Activated CD4-positive, alpha-beta memory T cell treated with anti-CD3 and anti-CD28 coated beads for 36 hours (primary cell): ENCODE results near the gene RAD52. TPM values are rescaled to one million over a fixed set of nuclear protein-coding genes. Genes with fewer than 3 reads are reported as not detected.

Source experiments
- CTCF ChIA-PET: fragments of 350-600 bp; sonication (Branson Sonifier 250); formaldehyde crosslinking; loops from one replicate; lab custom pipeline; 2021; ENCODE audit warnings: antibody characterized with exemption, inconsistent platforms; lab: Charles Lee
- POLR2A ChIA-PET: fragments of 350-600 bp; sonication (Branson Sonifier 250); formaldehyde crosslinking; loops from one replicate; lab custom pipeline; 2021; ENCODE audit warnings: antibody characterized with exemption; lab: Charles Lee
- DNase-seq: peaks from one replicate; pipeline ENCODE4 v3.0.0-alpha.2; 2020
- H3K27ac Mint-ChIP-seq: one replicate; pipeline ENCODE4 v1.8.0; 2021; ENCODE audit warnings: mixed read lengths
- H3K27me3 Mint-ChIP-seq: one replicate; pipeline ENCODE4 v1.8.0; 2021; ENCODE audit warnings: mixed read lengths
- H3K36me3 Mint-ChIP-seq: one replicate; pipeline ENCODE4 v1.8.0; 2021; ENCODE audit warnings: mixed read lengths
- H3K4me1 Mint-ChIP-seq: one replicate; pipeline ENCODE4 v1.8.0; 2021; ENCODE audit warnings: low read depth, mixed read lengths
- H3K4me3 Mint-ChIP-seq: one replicate; pipeline ENCODE4 v1.8.0; 2021; ENCODE audit warnings: mild to moderate bottlenecking, mixed read lengths
- H3K9me3 Mint-ChIP-seq: one replicate; pipeline ENCODE4 v1.8.0; 2021; ENCODE audit warnings: mixed read lengths
- intact Hi-C: fragments of 100-400 bp; cut with micrococcal nuclease; formaldehyde crosslinking; loops from one replicate; pipeline ENCODE4 v1.15.1; 2023
- total RNA-seq, 2 experiments: library from RNA; stranded (reverse); gene quantifications; one replicate each; pipeline ENCODE4 v1.2.3, GENCODE V29; 2021

Gene RAD52
- total RNA-seq, 2 experiments from 2014 or later = 9.5 to 14.5 TPM

GRCh38 chr12:988646-989045 is 39.2 kb upstream of the RAD52 start:
- Mint-ChIP-seq H3K4me1 (peaks cover 26% of the 10 kb centered on the region), H3K36me3 (no peaks in the 10 kb centered on the region), H3K9me3 (no peaks in the 10 kb centered on the region), H3K27me3 (no peaks in the 10 kb centered on the region), H3K27ac (no peak overlapping the region), H3K4me3 (no peak overlapping the region)
- CTCF ChIA-PET = no interaction called here
- POLR2A ChIA-PET = no interaction called here
- intact Hi-C loops = no loop called here
- DNase-seq = no peak

- no peak overlapping the region for H3K4me3 Mint-ChIP-seq
- H3K36me3 Mint-ChIP-seq = no peaks in the 10 kb centered on the region
- POLR2A ChIA-PET = no interaction called here
- H3K27ac Mint-ChIP-seq = no peak overlapping the region
- H3K27me3 Mint-ChIP-seq = no peaks in the 10 kb centered on the region
- intact Hi-C loops = no loop called here
- H3K4me1 Mint-ChIP-seq = peaks cover 7% of the 10 kb centered on the region
- no peak for DNase-seq
- CTCF ChIA-PET = no interaction called here
- H3K9me3 Mint-ChIP-seq = no peaks in the 10 kb centered on the region
These were observed 32.5 kb upstream of the RAD52 start for GRCh38 chr12:981961-982360.

- intact Hi-C loops = no loop called here
These were observed 31.8 kb upstream of the RAD52 start for GRCh38 chr12:981176-981828.

GRCh38 chr12:979349-979748 is 29.9 kb upstream of the RAD52 start:
- intact Hi-C loops = no loop called here

More at GRCh38 chr12:981176-981828, 31.8 kb upstream of the RAD52 start:
- DNase-seq = no peak
- Mint-ChIP-seq H3K4me3 (no peak overlapping the region), H3K27me3 (no peaks in the 10 kb centered on the region), H3K36me3 (no peaks in the 10 kb centered on the region), H3K9me3 (no peaks in the 10 kb centered on the region), H3K27ac (no peak overlapping the region), H3K4me1 (peaks cover 7% of the 10 kb centered on the region)
- ChIA-PET CTCF (interaction anchor here (0.6 kb wide), 1 partner anchor 167 kb away, joined by 3 read pairs; no protein-coding TSS in a partner anchor), POLR2A (no interaction called here)

GRCh38 chr12:977156-977555 is 27.7 kb upstream of the RAD52 start:
- H3K4me3 Mint-ChIP-seq = no peak overlapping the region
- no peak for DNase-seq
- H3K4me1 Mint-ChIP-seq = peaks cover 5% of the 10 kb centered on the region
- no peaks in the 10 kb centered on the region for H3K36me3 Mint-ChIP-seq
- ChIA-PET CTCF (interaction anchor here (0.9 kb wide), 1 partner anchor 10 kb away, joined by 3 read pairs; no protein-coding TSS in a partner anchor), POLR2A (no interaction called here)
- intact Hi-C loops = no loop called here
- H3K27me3 Mint-ChIP-seq = no peaks in the 10 kb centered on the region
- no peak overlapping the region for H3K27ac Mint-ChIP-seq
- H3K9me3 Mint-ChIP-seq = no peaks in the 10 kb centered on the region

More at GRCh38 chr12:979349-979748, 29.9 kb upstream of the RAD52 start:
- DNase-seq = no peak
- no peaks in the 10 kb centered on the region for H3K9me3 Mint-ChIP-seq
- no peak overlapping the region for H3K27ac Mint-ChIP-seq
- H3K4me3 Mint-ChIP-seq = no peak overlapping the region
- H3K27me3 Mint-ChIP-seq = no peaks in the 10 kb centered on the region
- ChIA-PET CTCF (no interaction called here), POLR2A (no interaction called here)
- H3K36me3 Mint-ChIP-seq = no peaks in the 10 kb centered on the region
- peaks cover 7% of the 10 kb centered on the region for H3K4me1 Mint-ChIP-seq

- no peak for DNase-seq
- Mint-ChIP-seq H3K27me3 (no peaks in the 10 kb centered on the region), H3K4me1 (peaks cover 3% of the 10 kb centered on the region), H3K36me3 (no peaks in the 10 kb centered on the region), H3K9me3 (no peaks in the 10 kb centered on the region), H3K4me3 (no peak overlapping the region), H3K27ac (no peak overlapping the region)
- ChIA-PET POLR2A (no interaction called here), CTCF (no interaction called here)
- intact Hi-C loops = no loop called here
These were observed 27.1 kb upstream of the RAD52 start for GRCh38 chr12:976644-977043.

GRCh38 chr12:974271-974862 is 24.9 kb upstream of the RAD52 start:
- Mint-ChIP-seq H3K4me3 (no peak overlapping the region), H3K4me1 (no peaks in the 10 kb centered on the region), H3K27me3 (no peaks in the 10 kb centered on the region), H3K36me3 (no peaks in the 10 kb centered on the region), H3K9me3 (no peaks in the 10 kb centered on the region), H3K27ac (no peak overlapping the region)
- POLR2A ChIA-PET = no interaction called here
- DNase-seq = no peak
- intact Hi-C loops = no loop called here
- CTCF ChIA-PET = no interaction called here

- H3K36me3 Mint-ChIP-seq = no peaks in the 10 kb centered on the region
- no peak overlapping the region for H3K27ac Mint-ChIP-seq
- POLR2A ChIA-PET = no interaction called here
- no peak overlapping the region for H3K4me3 Mint-ChIP-seq
- DNase-seq = no peak
- H3K27me3 Mint-ChIP-seq = no peaks in the 10 kb centered on the region
- no peaks in the 10 kb centered on the region for H3K9me3 Mint-ChIP-seq
- intact Hi-C loops = no loop called here
- no peaks in the 10 kb centered on the region for H3K4me1 Mint-ChIP-seq
- CTCF ChIA-PET = no interaction called here
These were observed 22.5 kb upstream of the RAD52 start for GRCh38 chr12:971991-972390.

GRCh38 chr12:969821-970220 is 20.3 kb upstream of the RAD52 start:
- ChIA-PET CTCF (interaction anchor here (1.3 kb wide), 1 partner anchor 613 kb away, joined by 3 read pairs; no protein-coding TSS in a partner anchor), POLR2A (no interaction called here)
- H3K27ac Mint-ChIP-seq = no peak overlapping the region
- H3K9me3 Mint-ChIP-seq = no peaks in the 10 kb centered on the region
- no peaks in the 10 kb centered on the region for H3K27me3 Mint-ChIP-seq
- H3K4me3 Mint-ChIP-seq = no peak overlapping the region
- intact Hi-C loops = no loop called here
- no peaks in the 10 kb centered on the region for H3K36me3 Mint-ChIP-seq
- no peak for DNase-seq
- H3K4me1 Mint-ChIP-seq = no peaks in the 10 kb centered on the region

GRCh38 chr12:968545-968944 is 19.1 kb upstream of the RAD52 start:
- H3K4me3 Mint-ChIP-seq = no peak overlapping the region
- POLR2A ChIA-PET = no interaction called here
- CTCF ChIA-PET = interaction anchor here (1.1 kb wide), 1 partner anchor 398 kb away, joined by 4 read pairs; no protein-coding TSS in a partner anchor
- intact Hi-C loops = no loop called here
- no peaks in the 10 kb centered on the region for H3K36me3 Mint-ChIP-seq
- no peaks in the 10 kb centered on the region for H3K4me1 Mint-ChIP-seq
- no peaks in the 10 kb centered on the region for H3K9me3 Mint-ChIP-seq
- no peak for DNase-seq
- no peaks in the 10 kb centered on the region for H3K27me3 Mint-ChIP-seq
- H3K27ac Mint-ChIP-seq = no peak overlapping the region

GRCh38 chr12:967641-968040 is 18.1 kb upstream of the RAD52 start:
- CTCF ChIA-PET = interaction anchor here (0.9 to 1.1 kb wide), 2 partner anchors 10 to 398 kb away, joined by 3 to 4 read pairs; no protein-coding TSS in a partner anchor
- no peak overlapping the region for H3K27ac Mint-ChIP-seq
- POLR2A ChIA-PET = no interaction called here

GRCh38 chr12:966724-967123 is 17.2 kb upstream of the RAD52 start:
- H3K9me3 Mint-ChIP-seq = no peaks in the 10 kb centered on the region
- POLR2A ChIA-PET = no interaction called here
- H3K36me3 Mint-ChIP-seq = no peaks in the 10 kb centered on the region
- DNase-seq = no peak
- no peak overlapping the region for H3K27ac Mint-ChIP-seq
- CTCF ChIA-PET = no interaction called here
- no peaks in the 10 kb centered on the region for H3K4me1 Mint-ChIP-seq
- intact Hi-C loops = no loop called here
- H3K27me3 Mint-ChIP-seq = no peaks in the 10 kb centered on the region
- H3K4me3 Mint-ChIP-seq = no peak overlapping the region

More at GRCh38 chr12:967641-968040, 18.1 kb upstream of the RAD52 start:
- H3K27me3 Mint-ChIP-seq = no peaks in the 10 kb centered on the region
- no peak for DNase-seq
- no peaks in the 10 kb centered on the region for H3K9me3 Mint-ChIP-seq
- H3K36me3 Mint-ChIP-seq = no peaks in the 10 kb centered on the region
- no peak overlapping the region for H3K4me3 Mint-ChIP-seq
- no peaks in the 10 kb centered on the region for H3K4me1 Mint-ChIP-seq
- intact Hi-C loops = no loop called here
